Activated naive CD8-positive, alpha-beta T cell treated with anti-CD3 and anti-CD28 coated beads for 36 hours (primary cell): ENCODE data around the gene AK3. TPM values are rescaled to one million over a fixed set of nuclear protein-coding genes. Genes with fewer than 3 reads are reported as not detected.
"Not testable (repeated sequence)": the region's sequence is repeated elsewhere in the genome, so short reads cannot be mapped to it uniquely, and the experiment has no call there.

Experiments used
- DNase-seq: peaks from one replicate; pipeline ENCODE4 v3.0.0; 2021
- H3K27ac Mint-ChIP-seq: one replicate; pipeline ENCODE4 v1.8.0; 2022; ENCODE audit warnings: mild to moderate bottlenecking, moderate library complexity, mixed read lengths
- H3K27me3 Mint-ChIP-seq: one replicate; pipeline ENCODE4 v1.8.0; 2022; ENCODE audit warnings: mild to moderate bottlenecking, mixed read lengths
- H3K36me3 Mint-ChIP-seq: one replicate; pipeline ENCODE4 v1.8.0; 2021; ENCODE audit warnings: mild to moderate bottlenecking, mixed read lengths
- H3K4me1 Mint-ChIP-seq: one replicate; pipeline ENCODE4 v1.8.0; 2021; ENCODE audit warnings: mixed read lengths
- H3K4me3 Mint-ChIP-seq: one replicate; pipeline ENCODE4 v1.8.0; 2022; ENCODE audit warnings: mild to moderate bottlenecking, moderate library complexity, mixed read lengths
- H3K9me3 Mint-ChIP-seq: one replicate; pipeline ENCODE4 v1.8.0; 2022; ENCODE audit warnings: mixed read lengths
- total RNA-seq, 2 experiments: library from RNA; stranded (reverse); gene quantifications; one replicate each; pipeline ENCODE4 v1.2.3, GENCODE V29; 2021

Gene AK3
- total RNA-seq, 2 experiments from 2014 or later, result 32.2 to 33.3 TPM

DNA sequence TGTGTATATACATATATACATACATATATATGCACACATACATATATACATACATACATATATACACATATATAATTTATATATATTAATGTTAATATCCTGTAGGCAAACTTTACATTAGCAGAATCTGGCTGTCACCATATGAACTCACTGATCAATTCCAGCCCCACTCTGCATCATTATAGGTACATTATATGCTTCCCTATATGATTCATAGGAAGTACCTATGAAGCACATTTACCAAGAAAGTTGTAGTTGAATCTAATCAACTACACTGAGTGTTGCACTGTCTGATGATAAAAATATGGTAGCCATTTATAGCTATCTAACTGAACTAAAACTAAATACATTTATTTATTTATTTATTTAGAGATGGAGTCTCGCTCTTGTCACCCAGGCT is 69.3 kb downstream of the AK3 start:
- no peak for DNase-seq
- H3K9me3 Mint-ChIP-seq, result no peaks in the 10 kb centered on the region
- no peak overlapping the region for H3K27ac Mint-ChIP-seq
- peaks cover 3% of the 10 kb centered on the region for H3K36me3 Mint-ChIP-seq
- no peak overlapping the region for H3K4me3 Mint-ChIP-seq
- peaks cover 22% of the 10 kb centered on the region for H3K4me1 Mint-ChIP-seq
- no peaks in the 10 kb centered on the region for H3K27me3 Mint-ChIP-seq

DNA sequence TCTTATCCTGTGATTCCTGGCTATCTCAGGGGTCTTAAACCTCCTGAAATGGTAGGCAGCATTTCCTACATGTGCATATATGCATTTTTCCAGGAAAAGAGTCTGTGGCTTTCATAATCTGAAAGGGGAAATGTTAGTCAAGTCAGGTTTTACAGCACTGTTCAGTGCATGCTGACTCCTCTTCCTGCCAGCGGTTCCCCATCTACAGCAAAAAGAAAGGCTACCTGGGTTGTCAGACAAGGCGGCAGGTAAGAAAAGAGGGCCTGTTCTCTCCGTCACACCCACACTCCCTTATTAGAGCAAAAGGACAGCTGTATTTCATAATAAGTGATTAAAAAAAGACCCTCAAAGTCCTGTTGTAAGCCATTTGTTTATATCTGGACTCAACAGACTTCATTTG is 70.4 kb downstream of the AK3 start:
- H3K4me3 Mint-ChIP-seq, result no peak overlapping the region
- no peaks in the 10 kb centered on the region for H3K27me3 Mint-ChIP-seq
- no peaks in the 10 kb centered on the region for H3K9me3 Mint-ChIP-seq
- DNase-seq, result no peak
- H3K27ac Mint-ChIP-seq, result peak overlapping the region; percentile 63
- peaks cover under 1% of the 10 kb centered on the region for H3K36me3 Mint-ChIP-seq
- peaks cover 33% of the 10 kb centered on the region for H3K4me1 Mint-ChIP-seq

DNA sequence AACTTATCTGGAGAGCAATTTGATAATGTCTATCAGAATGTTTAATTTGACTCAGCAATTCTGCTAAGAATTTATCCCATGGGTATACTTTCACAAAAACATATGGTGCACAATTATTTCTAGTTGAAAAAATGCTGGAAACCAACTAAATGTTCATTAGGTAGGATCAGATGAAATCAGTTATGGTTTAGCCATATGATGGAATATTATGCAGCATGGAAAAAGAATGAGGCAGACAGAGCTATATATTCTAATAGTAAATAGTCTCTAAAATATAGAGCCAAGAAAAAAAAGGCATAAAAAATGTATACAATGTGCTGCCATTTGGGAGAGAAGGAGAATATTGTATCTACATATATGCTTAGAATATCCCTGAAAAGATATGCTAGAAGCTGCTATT is 71.1 kb downstream of the AK3 start:
- no peaks in the 10 kb centered on the region for H3K27me3 Mint-ChIP-seq
- DNase-seq, result no peak
- H3K9me3 Mint-ChIP-seq, result no peaks in the 10 kb centered on the region
- no peak overlapping the region for H3K27ac Mint-ChIP-seq
- H3K4me1 Mint-ChIP-seq, result peaks cover 40% of the 10 kb centered on the region
- H3K36me3 Mint-ChIP-seq, result peaks cover 3% of the 10 kb centered on the region
- H3K4me3 Mint-ChIP-seq, result no peak overlapping the region

DNA sequence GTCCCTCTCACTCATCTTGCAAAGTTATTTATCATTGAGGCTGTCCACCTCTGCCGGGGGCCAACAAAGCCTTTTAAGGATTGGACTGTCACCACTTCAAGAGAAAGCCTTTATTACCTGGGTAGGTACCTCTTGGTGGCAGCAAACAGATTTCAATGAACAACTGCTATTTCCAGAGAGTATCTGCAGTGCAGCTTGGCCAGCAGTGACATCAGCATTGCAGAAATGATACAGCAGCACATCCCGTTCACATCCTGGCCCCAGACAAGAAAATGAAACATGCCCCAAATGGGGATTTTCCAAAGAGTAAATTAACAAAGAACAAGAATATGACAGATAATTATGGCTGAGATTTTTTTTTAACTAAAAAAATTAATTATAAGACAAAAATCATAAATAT is 72.4 kb downstream of the AK3 start:
- H3K4me3 Mint-ChIP-seq, result no peak overlapping the region
- H3K27ac Mint-ChIP-seq, result no peak overlapping the region
- H3K4me1 Mint-ChIP-seq, result peaks cover 53% of the 10 kb centered on the region
- peaks cover 3% of the 10 kb centered on the region for H3K36me3 Mint-ChIP-seq
- no peaks in the 10 kb centered on the region for H3K9me3 Mint-ChIP-seq
- no peak for DNase-seq
- no peaks in the 10 kb centered on the region for H3K27me3 Mint-ChIP-seq

DNA sequence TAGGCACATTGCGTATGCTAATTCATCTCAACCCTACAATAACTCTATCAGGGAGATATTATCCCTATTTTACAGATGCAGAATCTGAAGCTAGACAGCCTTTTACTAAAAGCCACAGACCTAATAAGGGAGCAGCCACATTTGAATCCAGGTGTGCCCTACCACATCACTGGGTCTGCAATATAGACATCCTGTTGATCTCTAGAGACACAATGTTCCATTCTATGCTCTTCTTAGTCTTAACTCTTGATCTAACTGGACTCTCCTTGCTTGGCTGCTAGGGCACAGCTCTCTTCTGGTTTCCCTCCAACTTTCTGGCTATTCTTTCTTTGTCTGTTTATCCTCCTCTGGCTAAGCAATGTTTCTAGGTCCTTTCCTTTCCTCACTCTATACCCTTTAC is 73.3 kb downstream of the AK3 start:
- Mint-ChIP-seq H3K27ac (no peak overlapping the region), H3K36me3 (peaks cover 3% of the 10 kb centered on the region), H3K4me1 (peaks cover 62% of the 10 kb centered on the region), H3K27me3 (no peaks in the 10 kb centered on the region), H3K9me3 (no peaks in the 10 kb centered on the region), H3K4me3 (no peak overlapping the region)
- no peak for DNase-seq

DNA sequence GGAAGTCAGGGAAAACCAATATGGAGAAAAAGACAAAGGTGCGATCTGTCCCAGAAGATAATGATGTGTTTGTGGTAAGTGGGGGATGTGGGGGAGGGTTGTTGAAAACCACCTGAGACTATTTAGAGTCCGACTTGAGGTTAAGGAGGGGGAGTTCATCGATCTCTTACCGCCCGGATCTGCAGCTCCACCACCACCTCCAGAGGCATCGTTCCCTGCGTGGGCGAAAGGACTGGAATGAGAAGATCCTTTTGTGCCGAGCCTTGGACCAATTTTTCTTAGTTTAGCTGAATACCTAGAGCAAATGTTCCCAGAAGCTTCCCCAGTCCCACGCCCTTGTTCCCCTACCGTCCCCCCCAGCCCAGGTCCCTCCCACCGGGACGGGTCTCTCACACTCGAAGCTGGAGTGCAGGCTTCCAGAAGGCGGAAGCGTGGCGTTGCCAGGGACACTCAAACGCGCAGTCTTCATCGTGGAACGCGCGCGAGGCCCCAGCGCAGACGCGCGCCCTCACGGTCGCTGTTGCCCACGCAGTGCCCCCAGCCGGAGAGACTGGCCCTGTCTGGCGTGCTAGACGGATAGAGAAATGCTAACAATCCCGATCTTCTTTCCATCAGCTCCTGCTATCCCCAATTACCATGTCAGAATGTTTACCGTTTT is 74.8 kb downstream of the AK3 start, which contains the start of gene SPATA6L:
SPATA6L (minus strand) TSS at position 439 of the 658 bp plus-strand sequence; CDS start at position 209, 230 bp downstream.
- DNase-seq, result peak; percentile 48
- H3K27me3 Mint-ChIP-seq, result no peaks in the 10 kb centered on the region
- H3K4me1 Mint-ChIP-seq, result peaks cover 70% of the 10 kb centered on the region
- H3K27ac Mint-ChIP-seq, result peak within 1 kb of the TSS; percentile 28
- no peaks in the 10 kb centered on the region for H3K9me3 Mint-ChIP-seq
- H3K36me3 Mint-ChIP-seq, result peaks cover 3% of the 10 kb centered on the region
- peak within 1 kb of the TSS; percentile 77 for H3K4me3 Mint-ChIP-seq

DNA sequence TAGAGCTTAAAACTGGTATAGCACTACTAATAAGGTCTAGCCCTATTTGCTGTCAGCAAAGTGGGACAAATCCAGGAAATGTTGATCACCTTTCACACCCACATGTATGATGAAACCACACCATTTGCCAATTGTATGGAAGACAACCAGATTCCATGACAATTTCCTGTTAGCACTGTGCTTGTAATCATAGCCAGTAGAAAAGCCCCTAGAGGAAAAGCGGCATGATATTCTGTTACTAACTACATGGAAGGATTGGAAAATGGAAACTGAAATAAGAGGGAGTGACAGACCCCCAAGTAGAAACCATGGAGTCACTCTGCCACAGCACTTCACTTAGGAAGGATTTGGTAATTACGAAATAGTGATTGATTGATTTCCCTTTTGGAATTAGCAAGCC is 75.6 kb downstream of the AK3 start:
- Mint-ChIP-seq H3K4me3 (peak overlapping the region; percentile 53), H3K36me3 (peaks cover 3% of the 10 kb centered on the region), H3K4me1 (peaks cover 64% of the 10 kb centered on the region), H3K27ac (no peak overlapping the region), H3K27me3 (no peaks in the 10 kb centered on the region), H3K9me3 (no peaks in the 10 kb centered on the region)
- no peak for DNase-seq

DNA sequence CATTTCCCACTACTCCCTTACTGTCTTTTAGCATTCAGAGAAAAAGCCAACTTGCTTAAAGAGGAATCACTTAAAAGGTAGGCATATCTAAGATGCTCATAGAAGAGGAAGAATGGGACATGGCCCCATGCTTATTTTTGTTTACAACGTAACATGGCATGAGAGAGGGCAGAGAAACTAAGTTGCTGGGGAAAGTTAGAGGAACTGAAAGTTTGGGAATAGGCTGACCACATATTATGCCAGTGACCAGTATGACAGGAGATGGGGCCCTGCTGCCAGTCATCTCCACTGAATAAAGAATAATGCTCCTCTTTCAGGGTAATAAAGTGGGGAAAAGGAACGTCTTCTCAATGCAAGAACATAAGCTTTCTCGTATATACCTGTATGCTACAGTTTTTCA is 77.0 kb downstream of the AK3 start:
- Mint-ChIP-seq H3K27ac (no peak overlapping the region), H3K4me3 (peak overlapping the region; percentile 15), H3K36me3 (peaks cover 3% of the 10 kb centered on the region)

DNA sequence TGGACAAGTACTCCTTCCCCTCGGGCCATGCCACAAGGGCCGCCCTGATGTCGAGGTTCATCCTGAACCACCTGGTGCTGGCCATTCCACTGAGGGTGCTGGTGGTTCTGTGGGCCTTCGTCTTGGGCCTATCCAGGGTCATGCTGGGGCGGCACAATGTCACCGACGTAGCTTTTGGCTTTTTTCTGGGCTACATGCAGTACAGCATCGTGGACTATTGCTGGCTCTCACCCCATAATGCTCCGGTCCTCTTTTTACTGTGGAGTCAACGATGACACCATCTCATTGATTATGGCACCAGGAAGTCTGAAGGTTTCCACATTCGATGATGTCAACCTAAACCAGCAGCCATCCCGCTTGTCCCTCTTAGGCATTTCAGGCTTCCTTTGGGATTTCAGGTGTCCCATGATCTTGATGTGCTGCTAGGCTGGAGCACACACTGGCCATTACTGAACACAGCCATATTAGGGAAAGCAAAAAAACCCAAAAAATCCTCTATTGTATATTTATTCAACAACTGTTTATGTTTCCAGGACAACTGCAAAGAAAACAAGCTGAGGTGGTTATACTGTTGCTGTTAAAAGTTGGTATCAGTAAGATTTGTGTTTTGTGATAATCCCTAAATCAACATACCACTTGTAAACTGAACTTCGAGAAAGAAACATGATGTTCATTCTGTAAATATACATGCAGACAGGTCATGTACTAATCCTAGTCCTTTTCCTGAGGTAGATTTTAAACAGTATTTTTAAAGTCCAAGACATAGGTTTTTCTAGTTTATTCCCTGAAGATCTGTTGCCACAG is 77.8 kb downstream of the AK3 start:
- DNase-seq, result no peak
- peaks cover 3% of the 10 kb centered on the region for H3K36me3 Mint-ChIP-seq

More for the DNA sequence above, 77.0 kb downstream of the AK3 start:
- DNase-seq, result no peak
- Mint-ChIP-seq H3K4me1 (peaks cover 61% of the 10 kb centered on the region), H3K27me3 (no peaks in the 10 kb centered on the region), H3K9me3 (no peaks in the 10 kb centered on the region)

DNA sequence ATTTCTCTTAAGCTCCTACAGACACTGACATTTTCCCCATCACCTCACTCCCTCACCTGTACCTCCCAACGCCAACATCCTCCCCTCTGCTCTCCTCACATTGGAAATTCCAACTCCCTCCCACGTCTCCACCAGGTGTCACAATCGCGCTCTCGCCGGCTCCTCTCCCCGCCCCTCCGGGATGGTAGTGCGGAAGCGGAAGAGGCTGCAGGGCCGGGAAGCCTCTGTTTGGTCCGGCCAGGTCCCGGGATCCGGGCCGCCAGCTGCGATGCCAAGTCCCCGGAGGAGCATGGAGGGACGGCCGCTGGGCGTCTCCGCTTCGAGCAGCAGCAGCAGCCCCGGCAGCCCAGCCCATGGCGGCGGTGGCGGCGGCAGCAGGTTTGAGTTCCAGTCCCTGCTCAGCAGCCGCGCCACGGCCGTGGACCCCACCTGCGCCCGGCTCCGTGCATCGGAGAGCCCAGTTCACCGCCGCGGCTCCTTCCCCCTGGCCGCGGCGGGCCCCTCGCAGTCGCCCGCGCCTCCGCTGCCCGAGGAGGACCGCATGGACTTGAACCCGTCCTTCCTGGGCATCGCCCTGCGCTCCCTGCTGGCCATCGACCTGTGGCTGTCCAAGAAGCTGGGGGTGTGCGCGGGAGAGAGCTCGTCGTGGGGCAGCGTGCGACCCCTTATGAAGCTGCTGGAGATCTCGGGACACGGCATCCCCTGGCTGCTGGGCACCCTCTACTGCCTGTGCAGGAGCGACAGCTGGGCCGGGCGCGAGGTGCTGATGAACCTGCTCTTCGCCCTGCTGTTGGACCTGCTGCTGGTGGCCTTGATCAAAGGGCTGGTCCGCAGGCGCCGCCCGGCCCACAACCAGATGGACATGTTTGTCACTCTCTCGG is 78.7 kb downstream of the AK3 start, which contains the start of gene PLPP6:
PLPP6 (plus strand) TSS at position 187 of the 881 bp plus-strand sequence; CDS start at position 269, 82 bp downstream.
- no peaks in the 10 kb centered on the region for H3K9me3 Mint-ChIP-seq
- peaks cover 3% of the 10 kb centered on the region for H3K36me3 Mint-ChIP-seq
- H3K27ac Mint-ChIP-seq, result peak within 1 kb of the TSS; percentile 86
- DNase-seq, result peak; percentile 84
- H3K4me3 Mint-ChIP-seq, result peak within 1 kb of the TSS; percentile 91
- H3K27me3 Mint-ChIP-seq, result no peaks in the 10 kb centered on the region
- peaks cover 52% of the 10 kb centered on the region for H3K4me1 Mint-ChIP-seq

More for the DNA sequence above, 77.8 kb downstream of the AK3 start:
- Mint-ChIP-seq H3K9me3 (no peaks in the 10 kb centered on the region), H3K27ac (peak overlapping the region; percentile 65), H3K4me3 (peak overlapping the region; percentile 91), H3K27me3 (no peaks in the 10 kb centered on the region), H3K4me1 (peaks cover 56% of the 10 kb centered on the region)

DNA sequence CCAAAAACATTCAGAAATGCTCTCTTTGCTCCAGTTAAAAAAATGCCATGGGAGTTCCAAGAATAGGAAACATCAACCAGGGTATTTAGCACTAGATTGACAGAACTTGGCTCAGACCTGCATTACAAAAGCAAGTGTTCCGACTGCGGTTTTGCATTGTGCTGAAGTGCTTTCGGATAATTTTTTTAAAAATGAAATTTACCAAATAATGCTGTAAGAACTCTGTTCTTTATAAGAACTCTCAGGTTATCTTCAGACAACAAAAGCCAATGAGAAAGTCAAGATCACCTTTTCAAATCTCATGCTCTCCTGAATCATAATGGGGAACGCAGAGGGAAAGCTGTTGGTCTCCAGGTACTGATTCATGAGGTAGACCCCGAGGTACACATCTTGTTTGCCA is 79.4 kb downstream of the AK3 start:
- peaks cover 3% of the 10 kb centered on the region for H3K36me3 Mint-ChIP-seq
- H3K4me1 Mint-ChIP-seq, result peaks cover 47% of the 10 kb centered on the region
- H3K27ac Mint-ChIP-seq, result peak overlapping the region; percentile 86
- no peak for DNase-seq
- peak overlapping the region; percentile 91 for H3K4me3 Mint-ChIP-seq
- no peaks in the 10 kb centered on the region for H3K27me3 Mint-ChIP-seq
- H3K9me3 Mint-ChIP-seq, result no peaks in the 10 kb centered on the region

DNA sequence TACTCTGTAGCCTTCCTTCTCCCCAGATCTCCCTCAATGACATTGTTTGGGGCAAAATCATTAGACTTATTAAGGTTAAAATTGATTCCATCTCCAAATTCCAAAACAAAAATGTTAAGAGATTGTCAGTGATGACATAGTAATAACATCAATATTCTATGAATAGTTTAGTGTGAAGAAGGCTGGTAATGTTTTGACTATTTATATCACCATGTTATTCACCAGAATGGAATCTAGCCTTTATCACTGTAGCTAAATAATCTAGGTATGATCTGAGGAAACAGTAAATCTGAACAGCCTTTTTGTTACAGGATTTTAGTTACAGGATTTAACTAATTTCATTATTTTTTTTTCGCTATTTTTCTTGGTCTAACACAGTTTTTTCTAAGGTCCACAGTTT is 79.8 kb downstream of the AK3 start:
- Mint-ChIP-seq H3K9me3 (no peaks in the 10 kb centered on the region), H3K4me1 (peaks cover 43% of the 10 kb centered on the region), H3K4me3 (peak overlapping the region; percentile 91), H3K27ac (no peak overlapping the region), H3K36me3 (peaks cover 3% of the 10 kb centered on the region), H3K27me3 (no peaks in the 10 kb centered on the region)
- DNase-seq, result no peak

DNA sequence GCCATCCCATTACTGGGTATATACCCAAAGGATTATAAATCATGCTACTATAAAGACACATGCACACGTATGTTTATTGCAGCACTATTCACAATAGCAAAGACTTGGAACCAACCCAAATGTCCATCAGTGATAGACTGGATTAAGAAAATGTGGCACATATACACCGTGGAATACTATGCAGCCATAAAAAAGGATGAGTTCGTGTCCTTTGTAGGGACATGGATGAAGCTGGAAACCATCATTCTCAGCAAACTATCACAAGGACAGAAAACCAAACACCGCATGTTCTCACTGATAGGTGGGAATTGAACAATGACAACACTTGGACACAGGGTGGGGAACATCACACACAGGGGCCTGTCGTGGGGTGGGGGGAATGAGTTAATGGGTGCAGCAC is 80.3 kb downstream of the AK3 start:
- not testable (repeated sequence) for H3K4me3 Mint-ChIP-seq, H3K27me3 Mint-ChIP-seq, H3K9me3 Mint-ChIP-seq, H3K27ac Mint-ChIP-seq, H3K36me3 Mint-ChIP-seq, DNase-seq
- peaks cover 38% of the 10 kb centered on the region for H3K4me1 Mint-ChIP-seq
